ENCODE measurements around the gene KDM7A.

Gene KDM7A

DNA sequence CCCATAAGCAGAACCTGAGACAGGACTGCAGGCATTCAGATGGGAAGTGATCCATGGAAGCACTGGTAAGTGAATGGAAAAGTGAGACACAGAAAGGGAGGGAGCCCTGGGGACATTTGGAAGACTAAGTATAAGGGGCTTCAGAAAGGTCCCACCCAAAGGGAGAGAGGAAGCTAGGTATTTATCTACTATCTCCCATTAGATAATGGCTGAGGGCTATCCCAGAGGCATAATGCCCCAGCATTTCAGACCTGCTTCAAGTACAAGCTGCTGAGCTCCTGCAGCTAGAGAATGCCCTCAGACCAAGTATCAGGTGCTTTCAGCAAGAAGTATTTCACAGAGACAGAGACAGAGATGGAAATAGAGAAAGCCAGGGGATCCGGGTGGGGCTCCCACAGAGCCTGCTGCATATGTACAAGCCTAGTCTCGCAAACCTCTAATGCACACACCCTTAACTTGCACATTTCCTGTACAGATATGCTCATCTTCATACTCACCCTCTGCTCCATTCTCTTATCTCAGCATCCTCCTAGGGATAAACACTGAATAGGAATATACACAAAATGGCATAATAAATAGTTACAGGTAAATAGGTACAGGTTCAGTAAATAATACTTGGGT lies 20.2 kb downstream of the KDM7A start:
- no peak for TF ChIP-seq POLR2A (IDR thresholded peaks at IDR 0.05; ENCODE audit: low read depth, low read length)
- DNase-seq (ENCODE audit: insufficient read length, low spot score) (no peak), FAIRE-seq (no peak)

DNA sequence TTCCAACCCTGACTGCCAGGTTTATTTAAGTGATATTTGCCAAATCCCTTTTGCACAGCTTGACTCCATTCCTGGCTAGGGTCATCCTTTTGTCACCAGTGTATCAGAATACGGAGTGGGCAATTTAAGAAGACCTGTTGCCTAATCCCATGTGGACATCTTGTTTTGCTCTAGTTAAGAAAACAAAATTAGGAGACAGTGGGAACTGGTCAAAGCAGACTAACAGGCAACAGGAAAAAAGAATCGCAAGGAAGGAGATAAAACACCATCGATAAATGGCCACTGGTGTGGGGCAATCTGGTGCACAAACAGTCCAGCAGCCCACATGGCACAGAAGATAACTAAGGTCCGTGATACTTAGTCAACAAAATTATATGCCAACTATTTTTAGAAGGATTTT lies 21.4 kb downstream of the KDM7A start:
- no peak for FAIRE-seq
- TF ChIP-seq POLR2A (IDR thresholded peaks at IDR 0.05; ENCODE audit: low read depth, low read length): no peak
- DNase-seq (ENCODE audit: insufficient read length, low spot score): no peak

DNA sequence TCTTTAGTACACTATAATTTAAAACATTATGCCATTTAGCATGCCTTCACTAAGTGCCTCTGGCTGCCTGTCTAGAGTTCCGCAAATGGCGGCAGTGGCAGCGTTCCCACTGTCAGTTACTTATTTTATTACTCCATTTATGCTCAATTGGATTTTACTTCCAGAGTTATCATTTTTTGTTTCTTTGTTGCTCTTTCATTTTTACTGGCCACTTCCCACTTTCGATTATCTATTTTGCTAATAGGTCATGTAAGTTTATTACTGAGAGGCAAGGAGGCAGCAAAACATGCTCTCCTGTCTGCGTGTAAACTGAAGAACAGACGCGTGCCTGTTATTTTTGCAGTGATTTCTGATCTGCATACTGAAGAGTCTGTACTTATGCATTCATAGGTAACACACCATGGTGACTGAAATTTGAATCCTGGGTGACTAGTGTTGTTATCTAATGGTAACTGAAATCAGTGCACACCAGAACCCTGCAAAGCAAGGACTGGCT lies 23.1 kb downstream of the KDM7A start:
- no peak for DNase-seq (ENCODE audit: insufficient read length, low spot score)
- TF ChIP-seq POLR2A (IDR thresholded peaks at IDR 0.05; ENCODE audit: low read depth, low read length): no peak
- FAIRE-seq: no peak

DNA sequence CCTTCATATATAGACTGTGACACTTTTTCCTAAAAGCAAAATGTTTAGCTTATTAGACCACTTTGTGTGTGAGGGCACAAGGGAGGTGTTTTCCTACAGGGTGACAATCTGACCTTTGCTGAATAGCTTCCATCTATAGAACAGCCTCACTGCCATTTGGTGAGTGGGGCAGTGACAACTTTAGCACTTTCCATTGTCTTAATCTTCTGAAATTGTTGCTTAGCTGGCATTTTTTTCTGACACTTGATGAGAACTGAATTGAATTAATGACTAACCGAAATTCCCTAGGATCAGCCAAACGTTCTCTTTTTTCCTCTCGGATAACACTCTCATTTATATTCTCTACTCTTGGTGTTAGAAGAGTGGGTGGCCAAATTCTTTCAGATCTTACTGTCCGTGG lies 30.2 kb downstream of the KDM7A start:
- no peak for TF ChIP-seq POLR2A (IDR thresholded peaks at IDR 0.05; ENCODE audit: low read depth, low read length)
- no peak for FAIRE-seq

DNA sequence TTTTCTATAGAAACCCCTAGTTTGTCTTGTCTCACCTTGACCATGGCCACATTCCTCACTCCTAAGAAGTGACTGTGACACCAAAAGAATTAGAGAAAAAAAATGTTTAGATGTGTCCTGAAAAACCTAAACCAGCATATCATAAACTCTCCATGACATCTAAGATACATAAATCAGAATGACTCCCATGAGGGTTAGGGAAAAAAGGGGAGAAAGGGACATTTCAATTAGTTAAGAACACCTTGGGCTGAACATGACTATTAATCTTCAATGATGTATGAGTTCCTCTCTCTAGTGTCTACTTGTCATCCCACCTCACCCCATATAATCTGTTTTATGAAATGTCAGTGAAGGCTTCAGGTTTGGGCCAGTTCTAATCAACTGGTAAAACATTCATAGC lies 31.1 kb downstream of the KDM7A start:
- FAIRE-seq (no peak), DNase-seq (ENCODE audit: insufficient read length, low spot score) (no peak)
- TF ChIP-seq POLR2A (IDR thresholded peaks at IDR 0.05; ENCODE audit: low read depth, low read length): no peak

More for the DNA sequence above, 30.2 kb downstream of the KDM7A start:
- no peak for DNase-seq (ENCODE audit: insufficient read length, low spot score)

DNA sequence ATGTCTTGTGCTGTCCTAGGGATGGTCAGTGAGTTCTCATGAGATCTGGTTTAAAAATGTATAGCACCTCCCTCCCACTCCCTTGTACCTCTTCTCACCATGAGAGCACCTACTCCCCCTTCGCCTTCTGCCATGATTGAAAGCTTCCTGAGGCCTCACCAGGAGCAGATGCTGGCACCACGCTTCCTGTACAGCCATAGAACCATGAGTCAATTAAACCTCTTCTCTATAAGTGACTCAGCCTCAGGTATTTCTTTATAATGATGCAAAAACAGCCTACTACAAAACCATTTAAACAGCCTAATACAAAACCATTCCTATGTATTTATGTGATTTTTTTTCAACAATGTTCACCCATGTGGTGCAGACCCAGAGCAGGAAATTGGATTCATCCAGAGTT lies 32.0 kb downstream of the KDM7A start:
- DNase-seq (ENCODE audit: insufficient read length, low spot score): no peak
- FAIRE-seq: no peak
- no peak for TF ChIP-seq POLR2A (IDR thresholded peaks at IDR 0.05; ENCODE audit: low read depth, low read length)

DNA sequence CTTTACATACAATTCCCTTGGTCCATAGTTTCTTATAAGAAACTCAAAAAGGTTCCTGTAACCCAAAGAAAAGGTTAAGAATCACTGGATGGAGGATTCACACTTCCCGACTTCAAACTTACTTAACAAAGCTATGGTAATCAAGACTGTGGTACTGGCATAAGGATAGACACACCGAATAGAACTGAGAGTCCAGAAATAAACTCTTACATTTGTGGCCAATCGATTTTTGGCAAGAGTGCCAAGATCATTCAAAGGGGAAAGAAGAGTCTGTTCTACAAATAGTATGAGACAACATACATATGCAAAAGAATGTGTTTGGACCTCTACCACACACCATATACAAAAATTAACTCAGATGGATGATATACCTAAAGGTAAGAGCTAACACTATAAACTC lies 32.8 kb downstream of the KDM7A start:
- no peak for DNase-seq (ENCODE audit: insufficient read length, low spot score)
- no peak for FAIRE-seq
- no peak for TF ChIP-seq POLR2A (IDR thresholded peaks at IDR 0.05; ENCODE audit: low read depth, low read length)

DNA sequence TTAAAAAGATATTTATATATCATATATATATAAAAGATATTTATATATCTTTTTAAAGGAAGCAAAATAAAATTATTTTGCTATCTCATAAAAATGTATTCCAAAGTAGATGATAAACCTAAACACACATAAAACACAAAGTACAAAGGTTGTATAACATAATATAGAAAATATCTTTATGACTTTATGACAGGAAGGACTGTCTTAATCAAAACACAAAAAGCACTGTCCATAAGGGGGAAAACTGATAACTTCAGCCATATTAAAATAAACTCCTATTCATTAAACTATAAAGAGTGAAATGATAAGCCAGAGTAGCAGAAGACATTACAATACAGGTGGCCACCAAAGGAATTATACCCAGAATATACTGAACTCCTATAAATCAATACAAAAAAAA lies 34.8 kb downstream of the KDM7A start:
- FAIRE-seq (no peak), DNase-seq (ENCODE audit: insufficient read length, low spot score) (no peak)
- no peak for TF ChIP-seq POLR2A (IDR thresholded peaks at IDR 0.05; ENCODE audit: low read depth, low read length)

DNA sequence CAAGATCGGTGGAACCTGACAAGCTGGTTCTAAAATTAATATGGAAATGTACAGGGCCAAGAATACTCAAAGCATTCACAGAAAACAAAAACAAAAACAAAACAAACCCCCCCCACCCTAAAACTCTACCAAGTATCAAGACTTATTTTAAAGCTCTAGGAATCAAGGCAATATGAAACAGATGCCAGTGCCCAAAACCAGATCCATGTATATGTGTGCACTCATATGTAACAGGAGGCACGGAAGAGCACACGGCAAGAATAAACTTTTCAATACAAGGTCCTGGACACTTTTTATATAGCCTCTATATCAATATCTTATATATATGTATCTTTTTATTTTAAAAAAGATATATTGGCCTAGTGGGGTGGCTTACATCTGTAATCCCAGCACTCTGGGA lies 35.5 kb downstream of the KDM7A start:
- TF ChIP-seq POLR2A (IDR thresholded peaks at IDR 0.05; ENCODE audit: low read depth, low read length): no peak
- FAIRE-seq (no peak), DNase-seq (ENCODE audit: insufficient read length, low spot score) (no peak)

DNA sequence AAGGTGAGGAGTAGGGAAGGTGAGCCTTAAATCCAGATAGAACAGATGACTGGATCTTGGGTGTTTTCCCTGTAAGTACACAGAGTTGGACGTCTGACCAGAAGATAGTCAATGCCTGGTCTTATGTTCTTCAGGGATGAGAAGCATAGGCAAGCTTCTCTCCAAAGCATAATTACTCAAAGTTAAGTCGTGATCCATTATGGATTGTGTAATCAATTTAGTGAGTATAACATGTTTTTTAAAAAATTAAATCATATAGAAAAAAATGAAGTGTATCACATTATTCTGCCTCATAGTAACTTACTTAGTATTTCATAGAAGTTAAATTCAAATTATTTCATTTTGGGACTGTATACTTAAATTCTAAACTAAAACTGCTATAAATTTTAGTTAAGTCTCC lies 39.7 kb downstream of the KDM7A start:
- FAIRE-seq: no peak
- TF ChIP-seq POLR2A (IDR thresholded peaks at IDR 0.05; ENCODE audit: low read depth, low read length): no peak
- DNase-seq (ENCODE audit: insufficient read length, low spot score): no peak

DNA sequence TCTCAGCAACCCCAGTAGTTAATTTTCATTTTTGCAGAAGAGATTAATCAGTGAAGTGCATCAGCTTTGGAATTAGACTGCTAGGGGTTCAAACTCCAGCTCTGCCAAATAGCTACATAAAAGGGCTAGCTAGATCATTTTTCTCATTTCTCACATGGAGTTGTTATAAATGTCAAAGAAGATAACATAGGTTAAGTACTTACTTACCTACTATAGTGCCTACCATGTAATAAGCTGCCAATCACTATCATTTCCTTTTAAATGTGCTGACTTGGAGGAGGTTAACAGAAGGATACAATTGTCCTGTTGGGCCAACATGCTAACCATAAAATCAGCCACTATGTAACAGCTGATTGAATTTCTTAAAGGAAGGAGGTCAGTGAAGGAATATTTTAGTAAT lies 40.7 kb downstream of the KDM7A start:
- FAIRE-seq (no peak), DNase-seq (ENCODE audit: insufficient read length, low spot score) (no peak)
- no peak for TF ChIP-seq POLR2A (IDR thresholded peaks at IDR 0.05; ENCODE audit: low read depth, low read length)

DNA sequence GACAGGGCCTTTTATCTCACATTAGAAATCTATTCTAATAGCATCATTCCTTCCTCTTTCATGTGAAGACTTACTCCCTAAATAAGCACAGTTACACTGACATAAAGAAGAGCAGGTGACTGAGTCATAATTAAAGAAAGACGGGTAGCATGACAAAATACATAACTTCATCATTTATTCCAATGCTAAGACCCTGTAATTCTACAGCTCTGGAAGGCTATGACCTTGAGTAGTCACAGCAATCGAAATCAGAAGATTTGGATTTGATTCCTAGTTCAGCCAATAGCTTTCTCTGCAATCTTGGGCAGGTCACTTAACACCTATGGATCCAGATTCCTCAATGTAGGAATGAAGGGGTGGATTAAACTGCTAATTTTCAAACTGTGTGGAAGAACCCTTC lies 42.7 kb downstream of the KDM7A start:
- DNase-seq (ENCODE audit: insufficient read length, low spot score) (no peak), FAIRE-seq (no peak)
- no peak for TF ChIP-seq POLR2A (IDR thresholded peaks at IDR 0.05; ENCODE audit: low read depth, low read length)

DNA sequence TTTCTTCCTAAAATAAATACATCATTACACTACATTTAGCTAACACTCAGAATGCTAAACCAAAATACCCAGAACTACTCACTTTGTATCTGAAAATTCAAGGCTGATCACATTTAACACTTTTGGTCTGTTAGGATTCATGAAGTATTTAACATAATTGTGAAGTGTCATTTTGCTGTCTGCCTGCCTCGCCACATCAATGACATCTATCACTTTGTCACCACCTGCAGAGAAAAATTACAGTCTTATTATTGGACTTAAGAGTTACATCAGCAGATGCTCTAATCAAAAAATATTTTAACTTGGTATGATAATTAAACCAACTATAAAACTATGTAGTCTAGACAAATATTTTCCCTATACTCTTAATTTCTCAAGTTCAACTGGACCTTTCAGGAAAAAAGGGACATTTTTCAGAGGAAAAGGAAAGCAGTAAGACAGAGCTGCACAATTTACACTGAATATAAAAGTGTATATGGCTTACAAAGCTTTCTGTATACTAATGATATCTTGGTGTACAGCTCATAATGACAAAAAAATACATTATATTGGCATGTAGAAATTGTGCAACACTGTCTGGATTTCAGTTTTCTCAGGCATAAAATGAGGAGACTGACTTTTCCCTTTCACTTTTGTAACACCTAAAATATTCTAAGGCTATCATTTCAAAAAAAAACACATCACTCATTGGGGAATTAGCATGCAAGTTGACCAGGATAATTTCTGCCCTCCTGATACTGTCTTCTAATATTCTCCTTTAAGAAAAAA lies 49.2 kb downstream of the KDM7A start:
- no peak for DNase-seq (ENCODE audit: insufficient read length, low spot score)
- TF ChIP-seq POLR2A (IDR thresholded peaks at IDR 0.05; ENCODE audit: low read depth, low read length): no peak
- no peak for FAIRE-seq

DNA sequence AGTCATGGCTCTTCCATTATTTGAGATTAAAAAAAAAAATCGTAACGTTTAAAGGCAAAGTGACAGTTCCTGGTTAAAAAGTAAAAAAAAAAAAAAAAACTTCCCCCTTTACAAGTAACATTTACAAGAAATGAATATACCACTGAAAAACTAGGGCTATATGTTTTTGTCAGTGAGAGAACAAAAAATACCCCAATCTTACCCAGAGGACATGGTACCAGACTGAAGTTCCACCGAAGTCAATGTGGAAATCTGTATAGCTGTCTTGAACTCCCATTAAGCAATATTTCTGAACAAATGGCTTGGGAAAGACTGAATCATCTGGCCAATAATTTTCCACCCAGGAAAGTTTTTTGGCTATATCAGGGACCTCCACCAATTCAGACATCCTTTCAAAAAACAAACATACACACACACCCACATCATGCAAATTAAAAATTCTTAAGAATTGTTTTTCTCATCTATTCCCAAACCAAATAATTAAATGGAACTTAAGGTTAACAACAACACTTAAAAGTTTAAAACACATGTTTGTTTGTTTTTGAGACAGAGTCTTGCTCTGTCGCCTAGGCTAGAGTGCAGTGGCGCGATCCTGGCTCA lies 50.2 kb downstream of the KDM7A start:
- FAIRE-seq (no peak), DNase-seq (ENCODE audit: insufficient read length, low spot score) (no peak)
- TF ChIP-seq POLR2A (IDR thresholded peaks at IDR 0.05; ENCODE audit: low read depth, low read length): no peak

DNA sequence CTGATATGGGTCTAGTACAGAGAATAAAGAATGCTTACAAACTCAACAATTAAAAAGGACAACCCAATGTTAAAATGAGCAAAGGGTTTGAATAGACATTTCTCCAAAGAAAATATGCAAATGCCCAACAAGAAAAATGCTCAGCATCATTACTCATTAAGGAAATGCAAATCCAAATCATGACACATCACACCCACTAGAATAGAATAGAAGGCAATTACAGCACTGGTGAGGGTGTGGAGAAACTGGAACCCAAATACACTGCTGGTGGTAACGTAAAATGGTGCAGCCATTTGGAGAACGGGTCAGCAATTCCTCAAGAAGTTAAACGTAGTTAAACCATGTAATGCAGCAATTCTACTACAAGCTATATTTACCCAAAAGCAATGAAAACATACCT lies 53.8 kb downstream of the KDM7A start:
- DNase-seq (ENCODE audit: insufficient read length, low spot score) (no peak), FAIRE-seq (no peak)
- no peak for TF ChIP-seq POLR2A (IDR thresholded peaks at IDR 0.05; ENCODE audit: low read depth, low read length)
